WERI-Rb-1 (cell line): ENCODE data around the gene EEF1G.

Experiments used
- DNase-seq: peaks from one replicate; pipeline ENCODE4 v3.0.0-alpha.2; 2020
- H3K27ac ChIP-seq: fragments of 250-450 bp; sonication (Bioruptor Pico); 2 replicates; pipeline ENCODE4 v1.5.1; 2020; ENCODE audit warnings: mild to moderate bottlenecking, moderate library complexity
- H3K27me3 ChIP-seq: fragments of 250-450 bp; sonication (Bioruptor Pico); 2 replicates; pipeline ENCODE4 v1.5.1; 2021; ENCODE audit warnings: mild to moderate bottlenecking, low read depth, moderate library complexity; ENCODE audit not compliant: insufficient read depth, severe bottlenecking
- H3K36me3 ChIP-seq: fragments of 250-450 bp; sonication (Bioruptor Pico); 2 replicates; pipeline ENCODE4 v1.5.1; 2020; ENCODE audit warnings: mild to moderate bottlenecking, moderate library complexity
- H3K4me3 ChIP-seq: 2 replicates; pipeline ENCODE4 v1.5.1; 2011; ENCODE audit warnings: low read depth, mild to moderate bottlenecking, control low read depth, low read length
- H3K9me3 ChIP-seq: fragments of 250-450 bp; sonication (Bioruptor Pico); 2 replicates; pipeline ENCODE4 v1.5.1; 2021; ENCODE audit warnings: mild to moderate bottlenecking, moderate library complexity; ENCODE audit not compliant: severe bottlenecking
- TF ChIP-seq, protein P1 (sequence below): IDR thresholded peaks from 2 replicates; pipeline ENCODE4 v1.5.1; 2011; ENCODE audit warnings: low read depth, mild to moderate bottlenecking, control low read depth, inconsistent platforms, low read length

EEF1G gene

DNA sequence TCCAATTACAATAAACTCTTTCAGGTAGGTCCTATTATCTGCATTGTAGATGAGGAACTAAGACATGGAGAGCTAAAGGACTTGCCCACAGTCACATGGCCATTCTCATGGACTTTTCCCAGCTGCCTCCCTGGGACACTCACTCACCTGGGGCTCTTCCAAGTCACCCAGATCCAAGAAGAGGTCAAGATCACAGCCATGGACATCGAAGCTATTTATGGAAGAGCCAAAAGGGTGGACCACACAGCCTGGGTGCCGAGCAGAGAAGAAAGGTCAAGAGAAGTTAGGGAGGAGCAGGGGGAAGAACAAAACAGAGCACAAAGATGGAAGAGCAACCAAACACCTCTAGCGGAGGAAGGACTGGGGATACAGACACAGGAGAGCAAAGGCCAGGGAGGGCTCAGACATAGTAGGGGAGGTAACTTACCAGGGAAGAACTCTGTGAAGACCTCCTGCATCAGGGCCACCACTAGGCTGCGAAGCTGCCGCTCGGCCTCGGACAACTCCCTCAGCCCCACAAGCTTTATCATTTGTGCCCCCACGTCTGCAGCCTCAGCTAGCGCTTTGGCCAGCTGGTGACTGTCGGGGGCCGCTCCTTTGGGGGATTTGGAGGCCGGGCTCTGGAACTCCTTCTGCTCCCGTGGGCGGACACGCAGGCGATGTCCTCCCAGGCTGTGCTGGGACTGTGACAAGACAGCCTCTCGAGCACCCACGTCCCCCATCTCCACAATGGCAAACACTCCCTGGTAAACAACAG is 7.4 kb upstream of the EEF1G start:
- Histone ChIP-seq H3K27ac (no peak overlapping the region), H3K9me3 (no peaks in the 10 kb centered on the region), H3K36me3 (peaks cover 56% of the 10 kb centered on the region), H3K27me3 (no peaks in the 10 kb centered on the region), H3K4me3 (no peak overlapping the region)
- DNase-seq = no peak
- TF ChIP-seq, protein P1, sequence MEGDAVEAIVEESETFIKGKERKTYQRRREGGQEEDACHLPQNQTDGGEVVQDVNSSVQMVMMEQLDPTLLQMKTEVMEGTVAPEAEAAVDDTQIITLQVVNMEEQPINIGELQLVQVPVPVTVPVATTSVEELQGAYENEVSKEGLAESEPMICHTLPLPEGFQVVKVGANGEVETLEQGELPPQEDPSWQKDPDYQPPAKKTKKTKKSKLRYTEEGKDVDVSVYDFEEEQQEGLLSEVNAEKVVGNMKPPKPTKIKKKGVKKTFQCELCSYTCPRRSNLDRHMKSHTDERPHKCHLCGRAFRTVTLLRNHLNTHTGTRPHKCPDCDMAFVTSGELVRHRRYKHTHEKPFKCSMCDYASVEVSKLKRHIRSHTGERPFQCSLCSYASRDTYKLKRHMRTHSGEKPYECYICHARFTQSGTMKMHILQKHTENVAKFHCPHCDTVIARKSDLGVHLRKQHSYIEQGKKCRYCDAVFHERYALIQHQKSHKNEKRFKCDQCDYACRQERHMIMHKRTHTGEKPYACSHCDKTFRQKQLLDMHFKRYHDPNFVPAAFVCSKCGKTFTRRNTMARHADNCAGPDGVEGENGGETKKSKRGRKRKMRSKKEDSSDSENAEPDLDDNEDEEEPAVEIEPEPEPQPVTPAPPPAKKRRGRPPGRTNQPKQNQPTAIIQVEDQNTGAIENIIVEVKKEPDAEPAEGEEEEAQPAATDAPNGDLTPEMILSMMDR = no peak

DNA sequence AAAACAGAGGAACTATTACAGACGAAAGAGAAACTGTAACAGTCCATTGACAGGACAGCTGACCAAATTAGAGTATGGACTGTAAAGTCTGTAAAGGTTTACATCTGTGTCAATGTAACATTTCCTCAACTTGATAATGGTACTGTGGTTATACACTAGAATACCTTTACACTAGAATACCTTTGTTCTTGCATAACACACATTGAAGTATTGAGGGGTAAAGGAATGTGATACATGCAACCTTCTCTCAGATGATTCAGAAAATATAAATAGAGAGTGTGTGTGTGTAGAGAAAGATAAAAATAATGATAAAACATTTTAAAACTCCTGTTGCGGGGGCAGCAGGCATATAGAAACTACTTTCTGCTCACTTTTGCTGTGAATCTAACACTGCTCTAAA is 5.6 kb upstream of the EEF1G start:
- no peak overlapping the region for H3K4me3 ChIP-seq
- TF ChIP-seq, protein P1 = no peak
- H3K9me3 ChIP-seq = no peaks in the 10 kb centered on the region
- H3K36me3 ChIP-seq = peaks cover 50% of the 10 kb centered on the region
- no peak overlapping the region for H3K27ac ChIP-seq
- no peaks in the 10 kb centered on the region for H3K27me3 ChIP-seq
- DNase-seq = no peak

DNA sequence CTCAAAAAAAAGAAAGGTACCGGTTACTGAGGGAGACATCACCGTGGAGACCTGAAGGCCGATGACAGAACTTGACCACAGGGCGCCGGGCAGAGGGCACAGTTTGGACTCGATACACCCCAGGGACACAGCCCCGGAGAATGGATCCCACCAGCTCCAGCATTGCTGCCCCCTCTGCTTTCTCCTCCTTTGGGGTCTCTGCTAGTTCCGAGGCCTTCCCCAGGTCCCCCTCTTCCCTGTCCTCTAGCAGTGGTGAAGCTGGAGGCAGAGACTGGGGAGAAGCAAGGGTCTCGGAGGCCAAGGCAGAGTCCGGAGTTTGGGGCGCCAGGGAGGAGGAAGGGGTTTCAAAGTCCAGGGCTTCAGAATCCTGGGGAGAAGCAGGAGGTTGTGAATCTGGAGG is 4.8 kb upstream of the EEF1G start:
- TF ChIP-seq, protein P1 = no peak
- no peak overlapping the region for H3K4me3 ChIP-seq
- H3K9me3 ChIP-seq = no peaks in the 10 kb centered on the region
- no peaks in the 10 kb centered on the region for H3K27me3 ChIP-seq
- DNase-seq = no peak
- H3K36me3 ChIP-seq = peaks cover 50% of the 10 kb centered on the region
- no peak overlapping the region for H3K27ac ChIP-seq

DNA sequence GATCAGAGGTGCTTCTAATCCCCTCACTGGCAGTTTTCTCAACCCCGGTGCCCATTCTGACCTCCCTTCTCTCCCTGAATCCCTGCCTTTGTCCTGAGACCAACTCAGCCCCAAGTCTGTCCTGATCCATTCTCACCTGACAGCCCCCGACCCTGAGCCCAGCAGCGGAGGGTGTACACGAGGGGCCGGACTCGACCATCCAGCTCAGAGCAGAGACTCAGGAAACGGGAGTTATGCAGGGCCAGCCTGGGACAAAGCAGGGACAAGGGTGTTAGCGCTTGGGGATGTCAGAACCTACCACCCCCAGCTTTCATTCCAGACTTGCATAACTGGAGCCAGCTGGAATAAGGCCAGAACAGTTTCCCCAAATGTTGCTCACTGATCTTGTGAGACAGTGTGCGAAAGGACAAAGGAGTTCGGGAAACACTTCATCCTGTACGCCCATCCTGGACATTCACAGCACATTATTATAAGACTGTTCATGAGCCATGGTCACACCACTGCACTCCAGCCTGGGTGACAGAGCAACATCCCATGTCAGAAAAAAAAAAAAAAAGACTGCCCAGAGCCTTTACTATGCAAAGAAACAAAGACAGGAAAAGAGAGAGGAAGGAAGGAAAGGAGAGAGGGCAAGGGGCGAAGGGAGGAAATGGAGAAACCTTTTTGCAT is 3.5 kb upstream of the EEF1G start:
- peaks cover 61% of the 10 kb centered on the region for H3K36me3 ChIP-seq
- H3K4me3 ChIP-seq = no peak overlapping the region
- H3K9me3 ChIP-seq = no peaks in the 10 kb centered on the region
- no peaks in the 10 kb centered on the region for H3K27me3 ChIP-seq
- DNase-seq = no peak
- peak overlapping the region; percentile 23; the same call in 1 of the 2 replicates for H3K27ac ChIP-seq
- TF ChIP-seq, protein P1 = no peak

DNA sequence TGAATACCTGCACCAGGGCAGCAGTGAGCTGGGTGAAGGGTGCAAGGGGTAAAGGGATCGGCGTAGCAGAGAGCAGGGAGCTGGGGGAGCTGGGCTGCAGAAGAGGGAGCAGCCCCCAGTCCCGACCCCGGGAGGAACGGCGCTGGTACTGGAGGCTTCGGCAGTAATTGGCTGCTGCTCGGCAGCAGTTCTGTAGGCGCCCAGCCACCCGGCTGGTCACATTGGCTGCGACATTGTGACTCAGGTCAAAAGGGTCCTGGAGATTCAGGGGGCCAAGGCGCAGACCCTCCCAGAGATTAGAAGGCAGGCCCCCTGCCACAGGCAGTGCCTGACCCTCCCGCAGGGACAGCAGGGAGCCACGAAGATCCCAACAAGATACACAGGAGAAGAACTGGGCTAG is 2.1 kb upstream of the EEF1G start:
- H3K27me3 ChIP-seq = no peaks in the 10 kb centered on the region
- no peaks in the 10 kb centered on the region for H3K9me3 ChIP-seq
- peak overlapping the region; percentile 91 for H3K27ac ChIP-seq
- no peak overlapping the region for H3K4me3 ChIP-seq
- TF ChIP-seq, protein P1 = no peak
- H3K36me3 ChIP-seq = peaks cover 68% of the 10 kb centered on the region
- no peak for DNase-seq

DNA sequence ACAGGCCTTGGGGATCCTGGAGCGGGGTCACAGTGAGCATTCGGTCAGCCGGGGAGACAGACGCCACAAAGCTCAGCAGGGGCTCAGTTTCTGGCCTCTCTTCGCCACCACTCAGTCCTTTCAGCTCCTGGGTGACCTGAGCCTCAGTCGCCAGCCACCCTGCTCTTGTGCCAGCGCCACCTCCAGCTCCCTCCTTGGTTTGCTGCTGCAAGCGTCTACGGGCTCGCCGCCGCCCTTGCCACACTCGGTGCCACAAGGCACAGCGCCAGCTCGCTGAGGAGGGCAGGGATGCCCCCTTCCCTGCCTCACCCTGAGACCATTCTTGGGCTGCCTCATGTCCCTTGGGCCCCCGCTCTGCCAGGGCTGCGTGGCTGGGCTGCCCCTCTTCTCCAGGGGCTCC is 1.5 kb upstream of the EEF1G start:
- Histone ChIP-seq H3K4me3 (peak overlapping the region; percentile 100), H3K27me3 (no peaks in the 10 kb centered on the region), H3K9me3 (no peaks in the 10 kb centered on the region), H3K27ac (peak overlapping the region; percentile 91), H3K36me3 (peaks cover 72% of the 10 kb centered on the region)
- peak; percentile 26 for DNase-seq
- TF ChIP-seq, protein P1 = no peak
